PC-3 (cell line): ENCODE data around the gene ERMAP. TPM values are rescaled to one million over a fixed set of nuclear protein-coding genes. Genes with fewer than 3 reads are reported as not detected.

Experiments
- ATAC-seq: fragments of 200-7000 bp; cut with Tn5 transposase; 2 replicates; pipeline ENCODE4 v1.9.1; 2020; ENCODE audit warnings: mild to moderate bottlenecking, moderate library complexity
- BruUV-seq: library from RNA; stranded (reverse); fragments of 400-500 nt; replicated peaks from 2 replicates; lab custom pipeline; 2021; lab: Mats Ljungman, UMichigan
- CTCF ChIA-PET: fragments of 300-600 bp; sonication (Branson Sonifier 250); formaldehyde crosslinking; loops from one replicate; lab custom pipeline; 2022; ENCODE audit warnings: antibody characterized with exemption; lab: Charles Lee
- POLR2A ChIA-PET: fragments of 300-600 bp; sonication (Branson Sonifier 250); formaldehyde crosslinking; loops from one replicate; lab custom pipeline; 2022; ENCODE audit warnings: antibody characterized with exemption; ENCODE audit not compliant: unreplicated experiment; lab: Charles Lee
- DNase-seq: peaks from one replicate; pipeline ENCODE4 v3.0.0-alpha.2; 2015
- H2AFZ ChIP-seq: fragments of 300-600 bp; sonication (generic); 2 replicates; pipeline ENCODE4 v1.6.0; 2016; ENCODE audit warnings: antibody characterized with exemption, low read length
- H3F3A ChIP-seq: fragments of 300-600 bp; sonication (generic); one replicate; pipeline ENCODE4 v1.6.0; 2017; ENCODE audit warnings: antibody characterized with exemption, low read length, control low read depth, mild to moderate bottlenecking; ENCODE audit not compliant: unreplicated experiment
- H3K27ac ChIP-seq: fragments of 300-600 bp; sonication (generic); 2 replicates; pipeline ENCODE4 v1.5.1; 2016; ENCODE audit warnings: mild to moderate bottlenecking, low read length
- H3K27me3 ChIP-seq: fragments of 300-600 bp; sonication (generic); 2 replicates; pipeline ENCODE4 v1.6.1; 2016; ENCODE audit warnings: low read length, mixed read lengths
- H3K36me3 ChIP-seq: fragments of 300-600 bp; sonication (generic); 2 replicates; pipeline ENCODE4 v1.6.1; 2016; ENCODE audit warnings: low read depth, mixed run types, low read length, mixed read lengths
- H3K4me1 ChIP-seq: fragments of 300-600 bp; sonication (generic); 2 replicates; pipeline ENCODE4 v1.5.1; 2016; ENCODE audit warnings: low read length; ENCODE audit not compliant: insufficient read depth
- H3K4me2 ChIP-seq: fragments of 300-600 bp; sonication (generic); 2 replicates; pipeline ENCODE4 v1.6.0; 2016; ENCODE audit warnings: low read length
- H3K4me3 ChIP-seq: fragments of 300-600 bp; sonication (generic); 2 replicates; pipeline ENCODE4 v1.5.1; 2016; ENCODE audit warnings: mild to moderate bottlenecking, low read length, mixed read lengths
- H3K79me2 ChIP-seq: fragments of 300-600 bp; sonication (generic); 2 replicates; pipeline ENCODE4 v1.6.1; 2017; ENCODE audit warnings: low read length, mixed read lengths
- H3K9ac ChIP-seq: fragments of 300-600 bp; sonication (generic); 2 replicates; pipeline ENCODE4 v1.6.0; 2016; ENCODE audit warnings: mild to moderate bottlenecking, low read length
- H3K9me2 ChIP-seq: fragments of 300-600 bp; sonication (generic); replicated peaks from 2 replicates; pipeline ENCODE4 v1.6.1; 2016; ENCODE audit warnings: mixed run types, low read length, mixed read lengths
- H3K9me3 ChIP-seq: fragments of 300-600 bp; sonication (generic); 2 replicates; pipeline ENCODE4 v1.6.1; 2016; ENCODE audit warnings: low read length, mixed read lengths
- H4K20me1 ChIP-seq: fragments of 300-600 bp; sonication (generic); 2 replicates; pipeline ENCODE4 v1.6.1; 2016; ENCODE audit warnings: low read length, mixed read lengths
- CTCF ChIP-seq: fragments of 300-600 bp; sonication (generic); conservative IDR thresholded peaks from 2 replicates; pipeline ENCODE4 v1.5.1; 2017; ENCODE audit warnings: antibody characterized with exemption, low read depth, mild to moderate bottlenecking, low read length
- EZH2 ChIP-seq: fragments of 300-600 bp; sonication (generic); IDR thresholded peaks from one replicate; pipeline ENCODE4 v1.6.1; 2017; ENCODE audit warnings: antibody characterized with exemption, mild to moderate bottlenecking, low read length; ENCODE audit not compliant: unreplicated experiment
- EZH2phosphoT487 ChIP-seq: fragments of 300-600 bp; sonication (generic); IDR thresholded peaks from 2 replicates; pipeline ENCODE4 v1.6.1; 2018; ENCODE audit warnings: mild to moderate bottlenecking, antibody characterized with exemption, low read length, borderline replicate concordance
- intact Hi-C: fragments of 100-400 bp; cut with micrococcal nuclease; formaldehyde crosslinking; loops from 2 replicates; pipeline ENCODE4 v1.9.0; 2023
- total RNA-seq: library from RNA; depleted of rRNA; stranded (reverse); fragments of >200 nt; gene quantifications from 2 replicates; pipeline ENCODE4 v1.2.3, GENCODE V29; 2014; rRNA removed

The ERMAP gene
- total RNA-seq, 1 experiment from 2014 or later: 5.4 TPM

GRCh38 chr1:42888013-42888633 lies 71.2 kb downstream of the ERMAP start:
- Histone ChIP-seq H3K4me1 (no peaks in the 10 kb centered on the region), H3K79me2 (no peaks in the 10 kb centered on the region), H3F3A (no peaks in the 10 kb centered on the region), H2AFZ (no peak overlapping the region), H3K4me3 (no peak overlapping the region), H3K36me3 (no peaks in the 10 kb centered on the region), H3K4me2 (no peak overlapping the region), H4K20me1 (no peaks in the 10 kb centered on the region), H3K27me3 (no peaks in the 10 kb centered on the region), H3K9me2 (no peaks in the 10 kb centered on the region), H3K9me3 (no peaks in the 10 kb centered on the region), H3K27ac (no peak overlapping the region), H3K9ac (no peak overlapping the region)
- BruUV-seq: no TSS peak
- CTCF ChIA-PET: no interaction called here
- DNase-seq: no peak
- no peak for ATAC-seq
- POLR2A ChIA-PET: no interaction called here
- no peak for TF ChIP-seq EZH2phosphoT487
- TF ChIP-seq CTCF: no peak
- TF ChIP-seq EZH2: no peak
- intact Hi-C loops: no loop called here

GRCh38 chr1:42889264-42889663 lies 72.3 kb downstream of the ERMAP start:
- H3F3A ChIP-seq: no peaks in the 10 kb centered on the region
- no peak overlapping the region for H3K9ac ChIP-seq
- H3K79me2 ChIP-seq: no peaks in the 10 kb centered on the region
- H3K27me3 ChIP-seq: no peaks in the 10 kb centered on the region
- H4K20me1 ChIP-seq: no peaks in the 10 kb centered on the region
- H3K36me3 ChIP-seq: no peaks in the 10 kb centered on the region
- TF ChIP-seq EZH2: no peak
- TF ChIP-seq EZH2phosphoT487: no peak
- H3K9me3 ChIP-seq: no peaks in the 10 kb centered on the region
- ChIA-PET POLR2A (no interaction called here), CTCF (no interaction called here)
- DNase-seq: no peak
- no peaks in the 10 kb centered on the region for H3K9me2 ChIP-seq
- no peak overlapping the region for H3K4me3 ChIP-seq
- H3K4me1 ChIP-seq: no peaks in the 10 kb centered on the region
- intact Hi-C loops: no loop called here
- BruUV-seq: no TSS peak
- no peak overlapping the region for H2AFZ ChIP-seq
- ATAC-seq: no peak
- no peak overlapping the region for H3K27ac ChIP-seq
- H3K4me2 ChIP-seq: no peak overlapping the region

- CTCF ChIA-PET: no interaction called here
- ATAC-seq: no peak
- no TSS peak for BruUV-seq
- TF ChIP-seq EZH2phosphoT487 (no peak), EZH2 (no peak), CTCF (no peak)
- H3K79me2 ChIP-seq: no peaks in the 10 kb centered on the region
- no peaks in the 10 kb centered on the region for H3K9me2 ChIP-seq
- no peaks in the 10 kb centered on the region for H3K9me3 ChIP-seq
- H3K4me2 ChIP-seq: no peak overlapping the region
- no peaks in the 10 kb centered on the region for H4K20me1 ChIP-seq
- H3K36me3 ChIP-seq: no peaks in the 10 kb centered on the region
- H3K27ac ChIP-seq: no peak overlapping the region
- no peaks in the 10 kb centered on the region for H3F3A ChIP-seq
- no peaks in the 10 kb centered on the region for H3K4me1 ChIP-seq
- POLR2A ChIA-PET: no interaction called here
- no peak for DNase-seq
- no peaks in the 10 kb centered on the region for H3K27me3 ChIP-seq
- no peak overlapping the region for H3K4me3 ChIP-seq
- H3K9ac ChIP-seq: no peak overlapping the region
- no peak overlapping the region for H2AFZ ChIP-seq
- intact Hi-C loops: no loop called here
Measured at GRCh38 chr1:42891465-42892138, 74.7 kb downstream of the ERMAP start.

Other genes starting within 250 kb of the ERMAP start
- 81.5 and 103 TPM in 2 replicates for gene PPIH, start 158.7 kb upstream of the ERMAP start, total RNA-seq
- 1,259 and 1,468 TPM in 2 replicates for gene YBX1, start 134.7 kb upstream of the ERMAP start, total RNA-seq
- 0.17 TPM in 1 of 2 replicates, not detected in the other for gene CLDN19, start 76.9 kb upstream of the ERMAP start, total RNA-seq
- gene P3H1, start 50.1 kb upstream of the ERMAP start, total RNA-seq: 28.2 and 28.3 TPM in 2 replicates
- gene C1orf50, start 49.9 kb upstream of the ERMAP start, total RNA-seq: 3.4 and 4.1 TPM in 2 replicates
- gene TMEM269, start 32.1 kb upstream of the ERMAP start, total RNA-seq: 0.11 TPM in 1 of 2 replicates, not detected in the other
- 32.7 and 39.7 TPM in 2 replicates for gene SVBP, start 275 bp downstream of the ERMAP start, total RNA-seq
- 4.3 and 7.4 TPM in 2 replicates for gene ZNF691, start 29.5 kb downstream of the ERMAP start, total RNA-seq
- gene SLC2A1, start 141.7 kb downstream of the ERMAP start, total RNA-seq: 245 and 264 TPM in 2 replicates